Pancreas (tissue), 10 donors: ENCODE results near the gene OR10A5. TPM values are rescaled to one million over a fixed set of nuclear protein-coding genes. Genes with fewer than 3 reads are reported as not detected.

Source experiments
- ATAC-seq, 4 donors: fragments of 200-7000 bp; cut with Tn5 transposase; one replicate each; pipeline versions ENCODE4 v1.8.0 to v1.9.1; 2020; ENCODE audit warnings: mild to moderate bottlenecking in 4 of 4, moderate library complexity in 4 of 4
- DNase-seq, 6 donors: peaks; one replicate each; pipeline ENCODE4 v3.0.0-alpha.2; 2020
- FAIRE-seq: peaks from 2 replicates; lab custom pipeline; 2012; peaks lifted over from hg19 to GRCh38; lab: Jason Lieb, UNC
- H3K27ac ChIP-seq, 4 donors: fragments of 200-600 bp; sonication (generic); 1 replicate in 3 of 4; 2 replicates in 1 of 4; pipeline versions ENCODE4 v1.5.0 to v1.8.0; 2020
- H3K27me3 ChIP-seq, 4 donors: fragments of 200-600 bp; one replicate each; pipeline ENCODE4 v1.8.0; 2021
- H3K36me3 ChIP-seq, 3 donors: fragments of 200-600 bp; sonication (generic) in 1 of 3; one replicate each; pipeline versions ENCODE4 v1.5.0 to v1.8.0; 2020 to 2021
- H3K4me1 ChIP-seq, 3 donors: fragments of 200-600 bp; one replicate each; pipeline ENCODE4 v1.8.0; 2021
- H3K4me3 ChIP-seq, 4 donors: fragments of 200-600 bp; sonication (generic) in 2 of 4; one replicate each; pipeline versions ENCODE4 v1.5.0 to v1.8.0; 2020 to 2021
- H3K9me3 ChIP-seq, 4 donors: fragments of 200-600 bp; one replicate each; pipeline ENCODE4 v1.8.0; 2021
- WGBS, 2 donors: extraction: QIAGEN DNeasy Blood & Tissue Kit; methylation state at CpG; one replicate each; pipeline ENCODE4 v1.1.7; 2013; 5-methylcytosine and 5-hydroxymethylcytosine counted together
- intact Hi-C, 3 donors: fragments of 100-400 bp; cut with DNase I; formaldehyde crosslinking; loops; one replicate each; pipeline versions ENCODE4 v1.11.1 to v1.14.2; 2022
- polyA plus RNA-seq, 2 donors: library from polyadenylated mRNA; stranded (reverse); fragments of 200-250 nt; gene quantifications; one replicate each; pipeline ENCODE4 v1.2.3, GENCODE V29; 2013
- total RNA-seq, 6 donors: library from RNA; stranded (reverse); fragmentation: NEBNext Ultra II Directional in 4 of 6; extraction: Animal tissue kit (Norgen Biotek cat#: 25700) in 4 of 6; gene quantifications; one replicate each; pipeline versions ENCODE4 v1.2.1 to v1.2.4, GENCODE V29; 2021 to 2023
- TF ChIP-seq, protein P1 (sequence below), 4 donors: fragments of 200-600 bp; sonication (generic) in 3 of 4; IDR thresholded peaks; one replicate each; pipeline versions ENCODE4 v1.5.0 to v1.8.0; 2021; ENCODE audit warnings: antibody characterized with exemption in 4 of 4
- donor health status: healthy with polysubstance abuse.
- donor health status: DM: no; HTN: no; CAD: no; lungs with moderate emphysema.
- donor health status: DM: no; HTN: no; CAD: no.
- donor health status: control.
- donor health status: control.
- donor health status: Bipolar disorder and iron deficiency.
- donor health status: DM: yes; HTN: yes; CAD: no.
- donor health status: DM: no; HTN: no; CAD: no.
- donor health status: DM: no; HTN: no; CAD: no.
- donor health status: DM: yes; HTN: yes; CAD: no.

OR10A5 gene
- total and polyA plus RNA-seq, 8 donors, result not detected

DNA sequence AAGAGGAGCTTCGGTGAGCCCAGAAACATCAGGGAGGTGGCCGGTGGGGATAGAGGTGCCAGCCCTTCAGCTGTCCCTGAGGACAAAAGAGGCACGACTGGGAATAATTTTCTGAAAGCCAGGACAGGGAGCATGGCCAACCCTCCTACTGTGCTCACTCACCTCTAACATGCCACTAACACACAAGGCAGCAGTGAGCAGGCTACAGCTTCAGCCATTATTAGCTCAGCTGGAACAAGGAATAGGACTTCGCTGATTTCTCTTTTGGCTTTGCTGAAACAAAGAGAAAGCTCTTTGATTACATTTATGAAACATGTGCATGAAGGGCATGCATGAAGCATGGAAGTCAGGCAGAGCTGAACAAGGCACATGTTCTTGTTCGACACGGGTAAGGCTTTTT lies 12.1 kb upstream of the OR10A5 start:
- intact Hi-C loops, result no loop called here
- no peaks in the 10 kb centered on the region for H3K36me3 ChIP-seq
- FAIRE-seq (no peak), DNase-seq (no peak), ATAC-seq (no peak)
- no peak overlapping the region for H3K27ac ChIP-seq
- H3K27me3 ChIP-seq, result no peaks in the 10 kb centered on the region
- TF ChIP-seq, protein P1, sequence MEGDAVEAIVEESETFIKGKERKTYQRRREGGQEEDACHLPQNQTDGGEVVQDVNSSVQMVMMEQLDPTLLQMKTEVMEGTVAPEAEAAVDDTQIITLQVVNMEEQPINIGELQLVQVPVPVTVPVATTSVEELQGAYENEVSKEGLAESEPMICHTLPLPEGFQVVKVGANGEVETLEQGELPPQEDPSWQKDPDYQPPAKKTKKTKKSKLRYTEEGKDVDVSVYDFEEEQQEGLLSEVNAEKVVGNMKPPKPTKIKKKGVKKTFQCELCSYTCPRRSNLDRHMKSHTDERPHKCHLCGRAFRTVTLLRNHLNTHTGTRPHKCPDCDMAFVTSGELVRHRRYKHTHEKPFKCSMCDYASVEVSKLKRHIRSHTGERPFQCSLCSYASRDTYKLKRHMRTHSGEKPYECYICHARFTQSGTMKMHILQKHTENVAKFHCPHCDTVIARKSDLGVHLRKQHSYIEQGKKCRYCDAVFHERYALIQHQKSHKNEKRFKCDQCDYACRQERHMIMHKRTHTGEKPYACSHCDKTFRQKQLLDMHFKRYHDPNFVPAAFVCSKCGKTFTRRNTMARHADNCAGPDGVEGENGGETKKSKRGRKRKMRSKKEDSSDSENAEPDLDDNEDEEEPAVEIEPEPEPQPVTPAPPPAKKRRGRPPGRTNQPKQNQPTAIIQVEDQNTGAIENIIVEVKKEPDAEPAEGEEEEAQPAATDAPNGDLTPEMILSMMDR (IDR thresholded peaks at IDR 0.05), result no peak
- no peaks in the 10 kb centered on the region for H3K9me3 ChIP-seq
- H3K4me1 ChIP-seq, result no peaks in the 10 kb centered on the region
- no peak overlapping the region for H3K4me3 ChIP-seq
- 68 to 76% methylated on average over 6 of the region's 6 CpGs for WGBS, 2 donors

- H3K36me3 ChIP-seq, result no peaks in the 10 kb centered on the region
- no peak for DNase-seq
- no peaks in the 10 kb centered on the region for H3K4me1 ChIP-seq
- no peaks in the 10 kb centered on the region for H3K9me3 ChIP-seq
- H3K4me3 ChIP-seq, result no peak overlapping the region
- no peak overlapping the region for H3K27ac ChIP-seq
- TF ChIP-seq, protein P1 (IDR thresholded peaks at IDR 0.05), result no peak
- H3K27me3 ChIP-seq, result no peaks in the 10 kb centered on the region
- intact Hi-C loops, result no loop called here
- 61 to 75% methylated on average over 1 of the region's 1 CpG for WGBS, 2 donors
- FAIRE-seq, result no peak
- ATAC-seq, result no peak
Measured at GRCh38 chr11:6834021-6834420, 11.5 kb upstream of the OR10A5 start.

DNA sequence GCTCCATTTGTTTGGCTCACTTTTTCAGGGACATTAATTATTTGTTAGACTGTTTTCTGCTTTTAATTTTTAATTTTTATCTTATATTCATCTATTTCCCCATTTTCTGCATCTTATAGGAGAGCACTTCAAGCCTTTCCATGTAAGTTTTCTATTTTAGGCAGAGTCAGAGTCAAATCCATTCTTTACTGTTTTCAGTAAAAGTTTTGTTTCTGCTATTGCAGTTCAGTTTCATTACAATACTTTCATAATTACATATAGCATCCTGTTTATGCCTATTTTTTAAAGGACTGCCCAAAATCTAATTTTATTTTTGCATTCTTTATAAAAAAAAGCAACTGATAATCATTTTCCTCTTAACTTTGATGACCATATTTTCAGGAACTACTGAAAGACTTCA lies 3.8 kb upstream of the OR10A5 start:
- no peaks in the 10 kb centered on the region for H3K4me1 ChIP-seq
- TF ChIP-seq, protein P1 (IDR thresholded peaks at IDR 0.05), result no peak
- no peak for ATAC-seq
- H3K27ac ChIP-seq, result no peak overlapping the region
- H3K27me3 ChIP-seq, result no peaks in the 10 kb centered on the region
- intact Hi-C loops, result no loop called here
- no peak for FAIRE-seq
- no peaks in the 10 kb centered on the region for H3K9me3 ChIP-seq
- no peak overlapping the region for H3K4me3 ChIP-seq
- H3K36me3 ChIP-seq, result no peaks in the 10 kb centered on the region
- DNase-seq, result no peak

DNA sequence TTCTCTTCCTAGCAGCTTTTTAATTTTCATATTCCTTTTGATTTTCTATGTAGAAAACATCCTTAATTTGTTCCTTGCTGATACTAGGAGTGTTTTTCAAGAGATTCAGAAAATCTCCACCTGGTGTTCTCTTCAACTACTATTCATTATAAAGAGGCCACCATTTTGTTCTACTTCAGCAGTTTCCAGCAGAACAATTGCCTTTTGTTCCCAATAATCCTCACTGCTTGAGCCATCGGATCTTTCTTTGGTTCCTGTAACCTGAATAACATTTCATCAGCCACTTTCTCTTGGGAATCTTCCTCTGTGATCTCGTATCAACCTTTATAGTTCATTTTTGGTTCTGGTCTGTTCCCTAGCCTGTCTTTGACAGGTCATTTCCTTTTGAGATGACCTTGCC lies 1.8 kb upstream of the OR10A5 start:
- Histone ChIP-seq H3K27ac (no peak overlapping the region), H3K36me3 (no peaks in the 10 kb centered on the region), H3K27me3 (no peaks in the 10 kb centered on the region), H3K4me1 (no peaks in the 10 kb centered on the region), H3K4me3 (no peak overlapping the region), H3K9me3 (no peaks in the 10 kb centered on the region)
- TF ChIP-seq, protein P1 (IDR thresholded peaks at IDR 0.05), result no peak
- no peak for ATAC-seq
- intact Hi-C loops, result no loop called here
- no peak for DNase-seq
- WGBS, 2 donors, result 29 to 37% methylated on average over 2 of the region's 2 CpGs
- FAIRE-seq, result no peak

DNA sequence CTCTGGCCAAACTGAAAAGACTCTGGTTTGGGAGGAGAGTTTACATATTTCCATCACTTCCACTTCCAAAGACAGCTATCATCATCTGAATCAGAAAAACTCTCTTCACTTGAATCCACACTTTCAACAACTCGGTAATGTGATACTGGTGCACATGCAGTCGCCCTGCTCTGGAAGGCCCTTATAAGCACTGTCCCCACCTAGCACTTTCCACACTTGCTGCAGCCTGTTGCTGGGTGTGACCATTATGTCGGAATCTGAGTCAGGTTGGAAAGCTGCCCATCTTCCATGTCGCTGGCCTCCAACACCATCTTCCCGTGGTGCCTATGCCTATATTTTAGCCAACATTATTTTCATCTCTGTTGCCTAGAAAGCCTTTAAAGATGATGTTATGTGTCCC lies 1.1 kb upstream of the OR10A5 start:
- ATAC-seq (no peak), FAIRE-seq (no peak)
- WGBS, 2 donors, result 82% methylated on average over 5 of the region's 5 CpGs

More for the DNA sequence above, 1.1 kb upstream of the OR10A5 start:
- intact Hi-C loops, result no loop called here
- H3K27me3 ChIP-seq, result no peaks in the 10 kb centered on the region
- H3K36me3 ChIP-seq, result no peaks in the 10 kb centered on the region
- DNase-seq, result no peak
- TF ChIP-seq, protein P1 (IDR thresholded peaks at IDR 0.05), result no peak
- H3K27ac ChIP-seq, result no peak overlapping the region
- no peaks in the 10 kb centered on the region for H3K9me3 ChIP-seq
- no peaks in the 10 kb centered on the region for H3K4me1 ChIP-seq
- H3K4me3 ChIP-seq, result no peak overlapping the region
